Esophagus muscularis mucosa (tissue), 3 donors: ENCODE data around the gene BASP1.

Experiments
- POLR2A ChIP-seq: fragments of 450-650 bp; IDR thresholded peaks from one replicate; pipeline ENCODE4 v1.6.1; 2017; ENCODE audit warnings: antibody characterized with exemption, moderate library complexity, mild to moderate bottlenecking, low read depth
- TF ChIP-seq, protein P1 (sequence below), 3 experiments: fragments of 200-600 bp in 2 of 3; fragments of 450-650 bp in 1 of 3; sonication (generic) in 2 of 3; IDR thresholded peaks; one replicate each; pipeline ENCODE4 v1.5.1; 2017 to 2019; ENCODE audit warnings: antibody characterized with exemption in 3 of 3, mild to moderate bottlenecking in 2 of 3, moderate library complexity in 1 of 3

DNA sequence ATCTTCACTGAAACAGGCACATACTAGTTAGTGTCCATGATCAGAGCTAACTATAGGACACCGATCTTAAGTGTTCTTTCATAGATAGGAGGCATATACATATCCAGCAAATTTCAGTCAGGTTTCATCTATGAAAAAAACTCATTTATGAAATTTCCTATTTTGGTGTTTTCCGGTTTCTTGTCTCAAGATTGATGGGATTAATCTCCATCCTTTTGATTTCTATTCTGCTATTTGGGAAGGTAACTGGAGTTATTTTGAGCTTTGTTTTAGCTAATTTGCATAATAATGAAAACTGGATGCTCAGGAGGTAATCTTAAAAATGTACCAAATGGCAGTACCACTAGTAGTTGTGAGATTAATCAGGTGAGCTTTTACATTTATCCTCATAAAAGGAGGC is 62.1 kb downstream of the BASP1 start:
- TF ChIP-seq, protein P1, sequence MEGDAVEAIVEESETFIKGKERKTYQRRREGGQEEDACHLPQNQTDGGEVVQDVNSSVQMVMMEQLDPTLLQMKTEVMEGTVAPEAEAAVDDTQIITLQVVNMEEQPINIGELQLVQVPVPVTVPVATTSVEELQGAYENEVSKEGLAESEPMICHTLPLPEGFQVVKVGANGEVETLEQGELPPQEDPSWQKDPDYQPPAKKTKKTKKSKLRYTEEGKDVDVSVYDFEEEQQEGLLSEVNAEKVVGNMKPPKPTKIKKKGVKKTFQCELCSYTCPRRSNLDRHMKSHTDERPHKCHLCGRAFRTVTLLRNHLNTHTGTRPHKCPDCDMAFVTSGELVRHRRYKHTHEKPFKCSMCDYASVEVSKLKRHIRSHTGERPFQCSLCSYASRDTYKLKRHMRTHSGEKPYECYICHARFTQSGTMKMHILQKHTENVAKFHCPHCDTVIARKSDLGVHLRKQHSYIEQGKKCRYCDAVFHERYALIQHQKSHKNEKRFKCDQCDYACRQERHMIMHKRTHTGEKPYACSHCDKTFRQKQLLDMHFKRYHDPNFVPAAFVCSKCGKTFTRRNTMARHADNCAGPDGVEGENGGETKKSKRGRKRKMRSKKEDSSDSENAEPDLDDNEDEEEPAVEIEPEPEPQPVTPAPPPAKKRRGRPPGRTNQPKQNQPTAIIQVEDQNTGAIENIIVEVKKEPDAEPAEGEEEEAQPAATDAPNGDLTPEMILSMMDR (IDR thresholded peaks at IDR 0.05): no peak
- no peak for TF ChIP-seq POLR2A
